Activated CD4-positive, alpha-beta T cell treated with anti-CD3 and anti-CD28 coated beads, Interleukin-2, Interleukin-6, amounts not matched to agents 100 ng/mL and 50 ng/mL, durations not matched to agents 16 hours and 8 hours (primary cell): ENCODE data around the gene FOXO3.

Experiments used
- DNase-seq: peaks from one replicate; pipeline ENCODE4 v3.0.0-alpha.2; 2020

FOXO3 gene

GRCh38 chr6:108604156-108604555 lies 43.4 kb downstream of the FOXO3 start:
- DNase-seq = no peak

DNA sequence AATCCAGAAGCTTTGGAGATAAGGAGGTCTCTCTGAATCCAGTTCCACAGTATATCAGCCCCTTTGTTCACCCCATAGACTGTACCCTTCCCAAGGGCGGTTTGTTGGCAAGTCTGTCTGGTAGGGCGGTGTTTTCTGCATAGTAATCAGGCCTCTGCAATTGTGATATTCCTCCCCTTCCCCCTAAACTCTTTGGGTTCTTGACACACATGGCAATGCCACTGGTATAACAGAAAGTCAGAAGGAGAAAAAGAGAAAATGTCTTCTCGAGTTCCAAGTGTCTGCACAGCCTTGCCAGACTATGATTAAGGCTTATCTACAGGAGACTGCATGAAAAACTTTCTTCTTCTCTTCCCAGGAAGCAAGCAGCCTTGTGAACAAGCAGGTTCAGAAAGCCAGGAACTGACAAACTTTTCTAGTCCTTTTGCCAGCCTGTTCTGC lies 45.6 kb downstream of the FOXO3 start:
- no peak for DNase-seq

DNA sequence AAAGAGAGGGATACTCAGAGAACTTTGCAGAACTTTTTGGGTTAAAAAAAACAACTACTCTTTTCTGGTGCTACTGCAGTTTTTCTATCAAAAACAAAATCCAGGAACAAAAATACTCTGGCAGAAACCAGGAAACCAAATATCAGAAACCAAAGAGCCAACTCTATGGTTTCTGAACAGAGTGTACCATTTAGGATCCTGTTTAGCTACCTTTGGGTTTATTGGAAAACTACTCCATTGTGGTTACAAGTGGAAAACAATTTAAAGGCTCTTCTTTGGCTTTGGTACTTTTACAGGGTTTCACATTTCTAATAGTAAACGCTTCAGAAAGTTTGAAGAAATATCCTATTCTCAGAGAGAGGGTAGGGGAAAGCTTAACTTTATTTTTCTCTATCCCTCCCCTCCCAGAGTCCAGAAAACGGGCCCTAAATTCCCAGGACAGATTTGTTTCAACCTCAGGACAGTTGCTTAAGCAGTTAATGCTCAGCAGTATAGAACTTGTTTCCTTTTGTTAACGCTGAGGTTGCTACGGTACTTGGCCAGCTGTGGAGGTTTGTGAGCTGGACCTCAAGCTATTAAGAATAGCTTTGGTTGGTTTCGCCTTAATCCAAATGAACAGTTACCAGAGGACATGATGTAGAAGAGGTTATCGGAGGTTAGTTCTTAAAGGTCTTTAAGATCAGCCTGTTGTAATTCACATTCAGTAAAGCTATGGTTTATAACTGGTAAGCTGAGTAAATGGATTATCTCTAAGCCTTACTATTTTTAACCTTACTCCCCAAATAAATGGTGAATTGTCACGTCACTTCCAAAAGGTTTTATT lies 47.9 kb downstream of the FOXO3 start:
- no peak for DNase-seq

DNA sequence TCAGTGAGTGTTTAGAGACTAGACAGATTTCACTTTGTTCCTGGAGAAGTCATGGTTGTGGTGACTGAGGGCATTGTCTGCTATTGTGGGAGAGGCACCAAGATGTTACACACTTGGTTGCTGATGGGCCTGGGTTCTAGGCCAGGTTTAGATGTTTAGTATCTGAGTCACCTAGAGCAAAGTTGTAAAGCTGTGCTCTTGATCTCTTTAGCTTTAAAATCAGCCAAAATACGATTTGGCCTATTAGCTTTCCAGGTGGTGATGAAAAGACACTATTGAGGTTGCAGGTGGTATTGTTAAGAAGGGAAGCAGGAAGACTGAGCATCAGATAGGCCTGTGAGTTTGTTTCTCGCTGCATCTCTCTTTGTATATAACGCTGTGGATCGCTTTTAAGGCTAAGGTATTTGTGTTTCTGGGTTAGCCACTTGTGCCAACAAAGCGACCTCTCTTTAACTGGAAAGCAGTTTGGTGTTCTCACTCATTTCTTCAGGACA lies 48.6 kb downstream of the FOXO3 start:
- DNase-seq = no peak

- no peak for DNase-seq
Observed at GRCh38 chr6:108610270-108610839, 49.6 kb downstream of the FOXO3 start.

GRCh38 chr6:108610957-108611586 lies 50.4 kb downstream of the FOXO3 start:
- no peak for DNase-seq

DNA sequence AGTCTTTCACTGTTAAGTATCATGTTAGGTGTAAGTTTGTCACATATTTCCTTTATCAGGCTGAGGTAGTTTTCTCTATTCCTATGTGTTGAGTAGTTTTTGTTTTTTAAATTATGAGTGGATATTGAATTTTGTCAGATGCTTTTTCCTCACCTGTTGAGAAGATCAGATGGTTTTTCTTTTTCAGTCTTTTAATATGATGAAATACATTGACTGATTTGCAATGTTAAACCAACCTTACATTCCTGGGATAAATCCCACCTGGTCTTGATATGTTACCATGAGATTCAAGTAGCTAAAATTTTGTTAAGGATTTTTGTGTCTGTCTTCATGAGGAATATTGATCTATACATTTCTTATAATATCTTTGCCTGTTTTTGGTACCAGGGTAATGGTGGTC lies 52.1 kb downstream of the FOXO3 start:
- DNase-seq = no peak

DNA sequence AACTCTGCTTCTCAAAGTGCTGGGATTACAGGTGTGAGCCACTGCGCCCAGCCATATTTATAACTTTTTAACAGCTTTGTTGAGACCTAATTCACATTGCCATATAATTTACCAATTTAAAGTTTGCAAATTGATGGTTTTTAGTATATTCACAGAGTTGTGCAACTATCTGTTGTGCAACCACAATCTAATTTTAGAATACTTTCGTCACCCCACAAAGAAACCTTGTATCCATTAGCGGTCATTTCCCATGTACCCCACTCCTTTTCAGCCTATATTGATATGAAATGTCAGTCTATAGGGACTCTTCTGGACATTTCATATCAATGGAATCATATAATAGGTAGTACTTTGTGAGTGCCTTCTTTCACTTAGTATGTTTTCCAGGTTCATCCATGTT lies 55.8 kb downstream of the FOXO3 start:
- no peak for DNase-seq

DNA sequence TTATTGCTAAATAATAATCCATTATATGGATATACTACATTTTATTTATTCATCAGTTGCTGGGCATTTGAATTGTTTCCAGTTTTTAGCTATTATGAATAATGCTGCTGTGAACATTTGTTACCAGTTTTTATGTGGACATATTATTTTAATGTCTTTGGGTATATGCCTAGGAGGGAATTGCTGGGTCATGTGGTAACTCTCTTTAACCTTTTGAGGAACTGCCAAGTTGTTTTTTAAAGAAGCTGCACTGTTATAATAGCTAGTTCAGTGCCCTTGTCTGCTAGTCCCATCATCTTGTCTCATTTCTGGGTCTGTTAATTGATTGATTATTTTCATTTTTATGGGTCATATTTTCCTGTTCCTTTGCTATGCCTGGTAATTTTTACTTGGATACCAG lies 56.3 kb downstream of the FOXO3 start:
- no peak for DNase-seq

- no peak for DNase-seq
Observed at GRCh38 chr6:108618623-108619152, 58.0 kb downstream of the FOXO3 start.

DNA sequence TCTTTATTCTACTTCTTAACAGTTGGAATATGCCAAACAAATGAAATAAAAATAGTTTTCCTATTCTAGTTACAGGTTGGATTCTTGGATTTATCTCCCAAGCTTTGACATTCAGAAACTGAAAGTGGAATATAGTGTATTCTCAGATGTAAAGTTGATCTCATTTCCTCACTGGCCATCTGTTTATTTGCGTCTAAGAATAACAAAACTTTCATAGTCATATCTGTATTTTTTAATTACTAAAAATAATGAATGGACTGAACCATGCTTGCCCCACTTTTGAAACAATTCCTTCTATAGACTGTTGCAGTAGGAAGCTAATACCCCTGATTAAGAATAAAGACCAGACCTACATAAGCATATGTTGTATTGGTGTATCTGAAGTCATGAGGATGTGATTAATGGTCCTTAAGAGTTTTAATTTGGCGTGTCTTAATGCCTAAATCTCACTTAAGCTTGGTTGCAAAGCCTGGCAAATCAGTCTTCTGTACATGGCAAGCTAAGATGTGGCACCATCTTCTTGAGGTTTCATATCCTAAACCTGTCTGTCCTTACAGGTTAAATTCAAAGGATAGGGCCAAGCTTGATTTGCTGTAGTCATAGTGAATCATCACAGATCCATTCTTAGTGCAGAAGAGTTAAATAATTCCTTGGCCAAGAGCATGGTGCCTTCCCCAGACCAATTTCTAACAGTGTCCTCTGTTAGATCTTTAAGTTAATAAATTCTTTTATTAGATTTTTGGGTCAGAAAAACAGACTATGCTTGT lies 58.9 kb downstream of the FOXO3 start:
- DNase-seq = no peak

- DNase-seq = peak; percentile 13
Observed at GRCh38 chr6:108621117-108621516, 60.4 kb downstream of the FOXO3 start.

DNA sequence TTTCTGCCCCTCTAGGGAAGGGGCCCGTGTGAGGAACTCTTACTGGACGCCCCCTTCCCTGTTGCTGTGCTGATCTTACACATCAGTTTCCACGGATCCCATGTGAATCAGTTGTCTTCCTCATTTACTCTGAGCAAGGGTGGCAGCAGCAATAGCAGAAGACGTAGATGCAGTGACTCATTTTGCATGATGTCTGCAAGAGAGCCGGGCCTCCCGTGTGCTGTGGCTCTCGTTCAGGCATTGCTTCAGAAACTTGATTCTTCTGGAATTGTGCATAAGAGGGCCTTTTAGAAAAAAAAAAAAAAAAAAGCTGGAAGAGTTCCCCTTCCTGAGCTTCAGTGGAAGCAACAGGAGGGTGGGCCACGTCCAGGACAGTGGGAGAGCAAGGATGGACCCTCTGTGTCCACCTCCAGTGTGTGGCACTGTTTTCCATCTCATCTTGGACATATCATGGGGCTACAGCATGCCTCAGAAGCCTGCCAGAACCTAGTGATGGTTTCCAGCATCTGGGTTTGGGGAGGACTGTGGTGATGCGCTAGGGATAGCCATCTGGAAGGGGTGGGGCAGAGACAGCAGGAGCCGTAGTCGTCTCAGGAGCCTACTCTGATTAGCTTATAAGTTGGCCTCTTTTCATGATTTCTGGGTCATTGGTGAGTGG lies 62.1 kb downstream of the FOXO3 start:
- DNase-seq = no peak

DNA sequence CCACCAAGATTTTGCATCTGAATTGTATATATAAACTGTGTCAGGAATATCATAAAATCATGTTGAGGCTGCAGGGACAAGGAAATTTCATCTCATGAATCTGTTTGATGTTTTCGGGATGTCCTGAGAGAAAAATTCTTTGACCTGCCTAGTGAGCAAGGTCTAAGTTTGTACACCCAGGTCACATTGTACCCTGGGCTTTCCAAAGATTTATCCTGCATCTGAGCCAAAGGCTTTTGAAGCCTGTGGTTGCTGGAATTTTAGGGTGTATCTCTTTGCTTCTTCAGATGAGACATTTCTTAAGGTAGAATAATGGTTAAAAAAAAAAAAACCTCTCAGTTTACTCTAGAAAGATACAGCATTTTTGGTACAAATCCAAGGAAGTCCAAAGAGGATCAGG lies 63.3 kb downstream of the FOXO3 start:
- no peak for DNase-seq

DNA sequence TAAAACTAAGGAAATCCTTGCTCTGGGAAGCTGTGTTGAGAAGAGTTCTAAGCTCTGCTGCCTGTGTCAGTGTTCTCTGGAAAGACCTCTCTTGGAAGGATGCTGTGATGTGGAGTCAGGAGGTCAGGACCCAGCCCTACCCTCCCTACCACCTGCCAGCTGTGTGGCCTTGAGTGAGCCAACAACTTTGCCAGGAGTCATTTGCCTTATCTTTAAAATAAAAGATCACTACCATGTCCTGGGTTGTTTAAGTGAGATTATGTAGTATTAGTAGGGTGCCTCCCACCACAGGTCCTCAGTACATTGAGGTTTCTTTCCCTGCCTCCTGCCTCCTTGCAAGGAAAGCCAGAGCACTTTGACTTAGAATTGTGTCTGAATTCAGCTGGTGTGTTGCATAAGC lies 64.9 kb downstream of the FOXO3 start:
- DNase-seq = no peak

GRCh38 chr6:108626777-108627176 lies 66.1 kb downstream of the FOXO3 start:
- no peak for DNase-seq

DNA sequence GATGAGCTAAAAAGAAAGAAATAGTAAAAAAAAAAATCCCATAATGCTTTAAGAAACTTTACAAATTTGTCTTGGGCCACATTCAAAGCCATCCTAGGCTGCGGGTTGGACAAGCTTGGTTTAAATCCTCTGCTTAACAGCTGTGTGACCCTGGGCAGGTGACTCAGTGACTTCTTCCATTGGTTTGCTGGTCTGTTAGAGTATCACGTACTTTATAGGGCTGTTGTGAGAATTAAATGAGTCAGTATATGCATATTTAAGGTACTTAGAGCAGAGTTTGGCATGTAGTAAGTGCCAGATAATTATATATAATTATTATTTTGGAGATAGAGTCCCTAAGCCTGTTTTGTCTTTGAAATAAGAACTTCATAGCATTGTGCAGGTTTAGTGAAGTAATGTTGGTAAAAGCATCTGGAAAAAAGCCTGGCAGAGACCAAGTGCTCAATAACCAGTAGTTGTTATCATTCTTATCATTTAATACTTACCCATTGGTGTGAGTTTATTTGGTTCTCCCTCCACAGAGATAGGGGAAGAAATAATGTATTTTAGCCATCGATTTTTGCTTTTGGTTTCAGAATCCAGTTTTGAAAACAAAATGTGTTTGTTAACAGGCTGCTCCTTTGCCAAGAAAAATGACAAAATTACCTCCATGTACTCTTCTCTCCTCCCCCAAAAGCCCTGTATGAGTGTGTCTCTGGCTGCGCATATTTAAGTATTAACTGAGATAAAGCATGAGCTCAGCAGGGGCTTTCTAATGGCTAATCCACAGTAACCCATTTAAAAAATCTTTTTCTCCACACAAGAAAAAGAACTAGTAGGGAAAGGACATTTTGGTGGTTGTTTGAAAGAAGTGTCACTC lies 67.2 kb downstream of the FOXO3 start:
- no peak for DNase-seq

DNA sequence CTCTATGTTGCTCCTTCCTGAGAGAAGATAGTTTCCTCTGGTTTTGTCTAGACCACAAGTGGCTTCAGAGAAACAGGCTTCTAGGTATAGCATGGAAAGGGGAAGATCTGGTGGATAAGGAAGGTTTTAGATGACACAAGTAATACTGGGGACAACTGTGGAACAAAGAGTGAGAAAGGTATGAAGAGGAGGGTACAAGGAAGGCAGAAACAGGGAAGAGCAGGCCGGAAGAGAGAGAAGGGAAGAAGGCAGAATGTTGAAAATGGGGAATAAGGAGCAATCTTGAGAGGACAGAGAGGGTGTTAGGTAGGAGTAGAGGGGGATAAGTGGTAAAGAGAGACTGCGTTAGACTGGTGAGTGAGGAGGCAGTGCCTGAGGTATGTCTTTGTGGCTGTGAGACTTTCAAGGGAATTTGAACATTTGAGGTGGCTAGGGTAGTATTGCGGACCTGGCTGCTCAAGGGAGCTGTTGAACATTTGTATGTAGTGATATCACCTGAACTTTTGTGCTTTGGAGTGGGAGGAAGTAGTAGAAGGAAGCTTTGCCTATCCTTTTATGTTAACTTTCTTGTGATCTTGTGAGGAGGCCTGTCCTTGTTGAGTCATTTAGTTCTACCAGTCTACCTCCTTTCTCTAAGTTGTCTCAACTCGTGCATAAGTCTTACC lies 69.5 kb downstream of the FOXO3 start:
- DNase-seq = peak; percentile 49

GRCh38 chr6:108632441-108632840 lies 71.7 kb downstream of the FOXO3 start:
- no peak for DNase-seq

DNA sequence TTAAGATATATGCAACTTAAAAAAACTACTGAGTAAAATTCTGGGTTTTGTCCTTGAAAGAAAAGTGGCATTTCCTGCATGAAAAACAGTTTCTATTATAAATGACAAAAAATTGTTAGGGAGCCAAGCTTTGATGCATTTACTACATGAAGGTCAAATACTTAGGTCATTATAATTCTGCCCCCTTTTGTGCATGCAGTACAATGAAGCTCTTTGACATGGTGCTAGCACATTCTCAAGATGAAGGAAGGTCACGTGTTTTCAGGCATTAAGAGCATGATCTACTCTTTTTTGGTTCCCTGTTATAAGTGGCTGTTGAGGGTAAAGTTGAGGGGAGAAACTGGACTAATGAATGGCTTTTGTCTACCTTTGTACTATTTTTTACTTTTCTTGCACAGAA lies 72.7 kb downstream of the FOXO3 start:
- DNase-seq = no peak
